Tibial nerve (tissue), 4 donors: Measurements from ENCODE around the gene GRM3. TPM values are rescaled to one million over a fixed set of nuclear protein-coding genes. Genes with fewer than 3 reads are reported as not detected.

Experiments
- DNase-seq, 2 donors: peaks; one replicate each; pipeline ENCODE4 v3.0.0-alpha.2; 2019; ENCODE audit warnings: low spot score in 2 of 2
- H3K27ac ChIP-seq, 4 donors: fragments of 200-600 bp; sonication (generic) in 3 of 4; one replicate each; pipeline ENCODE4 v1.5.1; 2017 to 2019; ENCODE audit warnings: mild to moderate bottlenecking in 1 of 4
- H3K27me3 ChIP-seq, 2 donors: fragments of 200-600 bp; sonication (generic) in 1 of 2; one replicate each; pipeline versions ENCODE4 v1.5.1 to v1.6.0; 2017 to 2019
- H3K36me3 ChIP-seq, 3 donors: fragments of 200-600 bp; sonication (generic); one replicate each; pipeline ENCODE4 v1.5.1; 2018 to 2019
- H3K4me1 ChIP-seq, 4 donors: fragments of 200-600 bp; sonication (generic) in 3 of 4; one replicate each; pipeline ENCODE4 v1.5.1; 2017 to 2019
- H3K4me3 ChIP-seq, 4 donors: fragments of 200-600 bp; sonication (generic) in 3 of 4; one replicate each; pipeline ENCODE4 v1.5.1; 2017 to 2019; ENCODE audit warnings: mild to moderate bottlenecking in 1 of 4, moderate library complexity in 1 of 4
- H3K9me3 ChIP-seq, 4 donors: fragments of 200-600 bp; sonication (generic) in 3 of 4; one replicate each; pipeline ENCODE4 v1.5.1; 2017 to 2019
- EP300 ChIP-seq, 2 donors: sonication (generic); formaldehyde crosslinking; IDR thresholded peaks; one replicate each; pipeline ENCODE4 v1.6.1; 2017; ENCODE audit warnings: antibody characterized with exemption in 2 of 2, mild to moderate bottlenecking in 1 of 2
- POLR2A ChIP-seq, 2 donors: fragments of 450-650 bp; IDR thresholded peaks; one replicate each; pipeline ENCODE4 v1.6.1; 2017; ENCODE audit warnings: antibody characterized with exemption in 2 of 2, mild to moderate bottlenecking in 2 of 2, moderate library complexity in 2 of 2
- WGBS, 2 donors: methylation state at CpG; one replicate each; pipeline ENCODE4 v1.1.5; 2018; 5-methylcytosine and 5-hydroxymethylcytosine counted together
- total RNA-seq, 4 donors: library from RNA; depleted of rRNA; stranded (reverse); fragments of >200 nt; gene quantifications; one replicate each; pipeline ENCODE4 v1.1.0, GENCODE V29; 2016
- TF ChIP-seq, protein P1 (sequence below), 5 experiments: fragments of 200-600 bp in 3 of 5; fragments of 450-650 bp in 2 of 5; sonication (generic) in 3 of 5; IDR thresholded peaks; one replicate each; pipeline ENCODE4 v1.5.1; 2016 to 2019; ENCODE audit warnings: antibody characterized with exemption in 5 of 5, mild to moderate bottlenecking in 3 of 5, moderate library complexity in 2 of 5

The GRM3 gene
- total RNA-seq, 4 donors from 2014 or later = not detected

DNA sequence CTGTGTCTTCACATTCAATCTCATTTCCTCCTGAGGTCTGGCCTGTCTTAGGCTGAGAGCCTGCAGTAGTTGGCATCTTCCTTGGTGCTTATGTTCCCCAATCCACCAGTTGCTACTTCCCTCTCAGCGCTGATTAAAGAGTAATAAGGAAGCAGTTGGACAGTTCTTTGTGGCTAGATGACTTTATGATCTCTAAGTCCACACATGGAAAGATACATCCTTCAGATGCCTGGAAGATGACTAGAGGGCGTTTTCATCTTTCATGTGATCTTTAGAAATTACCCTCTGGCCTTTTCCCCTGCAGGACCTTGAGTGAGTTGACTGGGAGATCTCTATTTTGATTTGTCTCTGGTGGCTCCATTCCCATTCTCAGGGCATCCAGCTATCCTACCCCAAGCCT is 204.5 kb downstream of the GRM3 start:
- Histone ChIP-seq H3K36me3 (no peaks in the 10 kb centered on the region), H3K27ac (no peak overlapping the region), H3K9me3 (peaks cover 0 to 3% (median 0%) of the 10 kb centered on the region in 4 donors), H3K4me1 (no peaks in the 10 kb centered on the region), H3K27me3 (no peaks in the 10 kb centered on the region), H3K4me3 (no peak overlapping the region)
- no peak for DNase-seq
- WGBS, 2 donors = 66 to 77% methylated on average over 2 of the region's 2 CpGs
- TF ChIP-seq EP300 (IDR thresholded peaks at IDR 0.05) (no peak), POLR2A (IDR thresholded peaks at IDR 0.05) (no peak)
- TF ChIP-seq, protein P1, sequence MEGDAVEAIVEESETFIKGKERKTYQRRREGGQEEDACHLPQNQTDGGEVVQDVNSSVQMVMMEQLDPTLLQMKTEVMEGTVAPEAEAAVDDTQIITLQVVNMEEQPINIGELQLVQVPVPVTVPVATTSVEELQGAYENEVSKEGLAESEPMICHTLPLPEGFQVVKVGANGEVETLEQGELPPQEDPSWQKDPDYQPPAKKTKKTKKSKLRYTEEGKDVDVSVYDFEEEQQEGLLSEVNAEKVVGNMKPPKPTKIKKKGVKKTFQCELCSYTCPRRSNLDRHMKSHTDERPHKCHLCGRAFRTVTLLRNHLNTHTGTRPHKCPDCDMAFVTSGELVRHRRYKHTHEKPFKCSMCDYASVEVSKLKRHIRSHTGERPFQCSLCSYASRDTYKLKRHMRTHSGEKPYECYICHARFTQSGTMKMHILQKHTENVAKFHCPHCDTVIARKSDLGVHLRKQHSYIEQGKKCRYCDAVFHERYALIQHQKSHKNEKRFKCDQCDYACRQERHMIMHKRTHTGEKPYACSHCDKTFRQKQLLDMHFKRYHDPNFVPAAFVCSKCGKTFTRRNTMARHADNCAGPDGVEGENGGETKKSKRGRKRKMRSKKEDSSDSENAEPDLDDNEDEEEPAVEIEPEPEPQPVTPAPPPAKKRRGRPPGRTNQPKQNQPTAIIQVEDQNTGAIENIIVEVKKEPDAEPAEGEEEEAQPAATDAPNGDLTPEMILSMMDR (IDR thresholded peaks at IDR 0.05) = no peak

DNA sequence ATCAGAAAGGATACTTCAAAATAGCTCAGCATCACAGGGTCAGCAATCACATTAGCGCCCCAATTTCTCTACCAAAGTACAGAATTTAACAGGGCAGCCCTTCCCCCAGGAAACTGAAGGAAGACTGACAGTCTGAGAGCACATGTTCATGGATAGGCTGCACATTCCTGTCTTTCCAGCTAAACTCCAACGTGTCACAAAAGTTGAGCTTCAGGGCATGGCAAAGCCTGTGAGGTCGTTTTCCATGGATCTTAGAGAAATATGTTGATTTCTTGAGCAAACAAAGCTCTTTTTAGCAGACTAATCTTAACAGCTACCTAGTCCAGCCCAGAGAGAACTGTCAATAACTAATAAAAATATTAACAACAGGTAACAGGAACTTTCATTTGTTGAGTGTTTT is 207.9 kb downstream of the GRM3 start:
- no peak for DNase-seq
- H3K9me3 ChIP-seq = no peaks in the 10 kb centered on the region
- H3K4me1 ChIP-seq = no peaks in the 10 kb centered on the region
- 51 to 52% methylated on average over 3 of the region's 3 CpGs for WGBS, 2 donors
- TF ChIP-seq POLR2A (IDR thresholded peaks at IDR 0.05) = no peak
- TF ChIP-seq, protein P1 (IDR thresholded peaks at IDR 0.05) = no peak
- no peaks in the 10 kb centered on the region for H3K36me3 ChIP-seq
- no peak overlapping the region for H3K4me3 ChIP-seq
- H3K27ac ChIP-seq = no peak overlapping the region
- no peaks in the 10 kb centered on the region for H3K27me3 ChIP-seq

DNA sequence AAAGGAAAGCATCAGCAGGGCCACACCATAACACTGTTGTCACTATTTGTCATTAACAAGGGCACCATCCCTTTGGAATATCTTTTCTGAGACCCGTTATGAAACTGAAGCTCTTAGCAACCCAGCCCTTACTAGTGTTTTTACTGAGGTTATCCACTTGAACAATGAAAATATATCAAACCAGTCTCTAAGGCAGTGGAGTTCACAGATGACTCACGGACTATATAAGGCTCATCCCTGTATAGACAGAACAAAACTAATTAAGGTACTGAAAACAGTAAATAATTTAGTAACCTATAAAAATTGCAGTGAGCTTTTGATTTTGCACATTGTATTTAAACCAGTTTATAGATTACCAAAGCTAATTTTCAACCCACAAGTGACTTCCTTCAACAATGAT is 219.7 kb downstream of the GRM3 start:
- Histone ChIP-seq H3K4me3 (no peak overlapping the region), H3K27ac (no peak overlapping the region), H3K36me3 (no peaks in the 10 kb centered on the region), H3K4me1 (no peaks in the 10 kb centered on the region), H3K9me3 (no peaks in the 10 kb centered on the region), H3K27me3 (no peaks in the 10 kb centered on the region)
- no peak for DNase-seq
- whole genome bisulfite sequencing, 2 donors = 85 to 90% methylated on average over 2 of the region's 2 CpGs
- no peak for TF ChIP-seq POLR2A (IDR thresholded peaks at IDR 0.05)
- TF ChIP-seq, protein P1 (IDR thresholded peaks at IDR 0.05) = no peak
- TF ChIP-seq EP300 (IDR thresholded peaks at IDR 0.05) = no peak

DNA sequence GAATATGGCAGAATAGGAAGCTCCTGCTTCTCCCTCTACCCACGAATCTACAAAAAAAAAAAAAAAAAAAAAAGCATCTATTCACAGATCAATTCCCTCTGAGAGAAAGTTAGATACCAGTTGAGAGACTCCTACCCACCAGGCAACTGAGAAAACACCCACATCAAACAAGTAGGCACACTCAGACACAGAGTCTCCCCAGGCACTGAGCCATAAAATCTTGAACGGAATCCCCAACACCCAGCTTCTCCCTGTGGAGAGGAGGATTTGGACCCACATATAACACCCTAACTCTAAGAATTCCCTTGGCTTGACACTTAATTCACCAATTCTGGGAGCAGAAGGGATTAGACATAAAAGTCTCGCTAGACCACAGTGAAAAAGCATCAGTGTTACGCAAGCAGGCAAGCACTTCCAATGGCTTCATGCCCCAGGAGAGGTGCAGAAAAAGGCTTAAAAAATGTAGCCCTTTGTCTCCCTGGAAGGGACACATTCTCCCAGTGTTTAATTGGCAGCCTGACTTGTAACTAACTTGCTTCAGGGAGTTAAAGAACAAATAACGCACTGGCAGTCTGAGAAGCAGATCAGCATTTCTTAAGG is 223.6 kb downstream of the GRM3 start:
- no peaks in the 10 kb centered on the region for H3K4me1 ChIP-seq
- TF ChIP-seq EP300 (IDR thresholded peaks at IDR 0.05) = no peak
- TF ChIP-seq POLR2A (IDR thresholded peaks at IDR 0.05) = no peak
- TF ChIP-seq, protein P1 (IDR thresholded peaks at IDR 0.05) = no peak
- H3K27ac ChIP-seq = no peak overlapping the region
- WGBS, 2 donors = 50 to 51% methylated on average over 5 of the region's 5 CpGs
- H3K9me3 ChIP-seq = peaks cover 0 to 6% (median 0%) of the 10 kb centered on the region in 4 donors
- no peaks in the 10 kb centered on the region for H3K36me3 ChIP-seq
- H3K4me3 ChIP-seq = no peak overlapping the region
- no peak for DNase-seq
- H3K27me3 ChIP-seq = no peaks in the 10 kb centered on the region

DNA sequence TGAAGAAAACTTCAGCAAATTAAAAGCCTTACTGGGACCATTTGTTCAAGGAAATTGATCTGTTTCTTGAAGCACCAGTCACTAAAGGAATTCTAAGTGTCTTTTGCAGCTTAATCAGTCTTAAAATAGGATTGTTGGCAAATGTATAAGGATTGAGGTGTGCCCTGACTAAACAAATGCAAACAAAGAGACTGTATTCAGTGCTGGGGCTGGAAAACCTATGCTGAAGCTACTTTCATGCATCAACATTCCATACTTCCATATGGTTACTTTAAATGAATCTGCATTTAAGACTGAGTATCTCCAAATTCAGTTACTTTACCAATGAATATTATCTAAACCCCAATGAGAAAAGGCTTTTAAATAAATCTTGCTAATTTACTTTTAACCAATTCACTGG is 232.4 kb downstream of the GRM3 start:
- Histone ChIP-seq H3K36me3 (no peaks in the 10 kb centered on the region), H3K27ac (no peak overlapping the region), H3K27me3 (no peaks in the 10 kb centered on the region), H3K4me1 (no peaks in the 10 kb centered on the region), H3K4me3 (no peak overlapping the region), H3K9me3 (peaks cover 0 to 11% (median 6%) of the 10 kb centered on the region in 4 donors)
- TF ChIP-seq EP300 (IDR thresholded peaks at IDR 0.05) (no peak), POLR2A (IDR thresholded peaks at IDR 0.05) (no peak)
- TF ChIP-seq, protein P1 (IDR thresholded peaks at IDR 0.05) = no peak
- DNase-seq = no peak
